GM19395 (cell line): ENCODE results near the gene KIF26A.

Source experiments
- ATAC-seq: cut with Tn5 transposase; IDR thresholded peaks from one replicate; pipeline ENCODE4 v1.9.1; 2021; ENCODE audit warnings: mild to moderate bottlenecking, moderate library complexity; ENCODE audit not compliant: unreplicated experiment

KIF26A gene

GRCh38 chr14:104101086-104101621 is 37.2 kb upstream of the KIF26A start:
- no peak for ATAC-seq

DNA sequence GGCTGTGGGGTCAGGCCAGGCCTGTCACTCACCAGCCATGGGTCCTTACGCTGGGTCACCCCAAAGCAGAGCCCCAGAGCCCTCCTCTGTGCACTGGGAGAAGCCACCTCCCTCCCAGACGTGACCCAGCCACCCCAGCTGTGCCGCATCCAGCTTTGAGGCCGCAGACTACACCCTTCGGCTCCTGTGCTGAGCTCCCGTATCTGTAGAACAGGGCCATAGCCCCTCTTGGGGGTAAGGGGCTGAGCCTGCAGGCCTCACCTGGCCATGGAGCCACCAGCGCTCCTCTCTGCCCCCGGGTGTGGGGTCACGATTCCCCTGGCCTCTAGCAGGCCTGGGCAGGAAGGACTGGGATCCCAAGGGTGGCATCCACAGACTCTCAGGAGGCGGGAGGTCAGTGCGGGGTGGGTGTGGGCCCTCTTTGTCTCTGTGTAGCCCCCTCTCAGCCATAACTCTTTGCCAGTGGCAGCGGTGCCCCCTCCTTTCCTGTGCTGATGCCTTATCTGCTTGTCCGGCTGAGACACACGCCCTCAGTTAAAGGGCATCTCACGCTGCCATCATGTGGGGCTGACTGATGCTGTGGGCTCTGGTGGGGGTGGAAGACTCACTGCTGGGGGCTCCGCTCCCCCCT is 36.6 kb upstream of the KIF26A start:
- no peak for ATAC-seq

DNA sequence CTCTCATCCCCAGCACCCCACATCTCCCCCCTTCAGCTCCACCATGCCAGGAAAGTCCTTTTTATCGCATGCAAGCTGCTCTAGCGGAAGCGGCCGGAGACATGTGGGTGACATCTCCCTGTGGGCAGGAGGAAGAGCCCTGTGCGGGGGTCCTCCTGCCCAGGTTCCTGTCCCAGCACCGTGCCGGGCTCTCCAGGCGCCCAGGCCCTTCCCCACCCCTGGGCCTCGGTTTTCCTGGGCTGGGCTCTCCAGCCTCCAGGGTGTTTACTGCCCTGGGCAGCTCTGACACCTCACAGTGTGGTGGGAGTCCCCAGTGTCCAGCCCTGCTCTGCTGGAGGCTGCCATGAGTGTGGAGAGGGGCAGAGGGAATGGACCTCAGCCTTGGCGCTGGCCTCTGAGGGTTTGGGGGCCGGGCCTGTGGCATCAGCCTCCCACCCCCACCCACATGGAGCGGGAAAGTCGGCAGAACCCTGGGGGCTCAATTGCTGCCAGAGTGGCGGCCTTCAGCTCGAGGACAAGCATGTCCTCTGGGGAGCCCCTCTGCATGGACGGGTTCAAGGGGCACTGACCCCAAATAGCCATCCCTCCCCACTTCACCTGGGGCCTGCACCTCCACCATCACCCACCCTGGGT is 36.0 kb upstream of the KIF26A start:
- ATAC-seq, result no peak

- no peak for ATAC-seq
These were observed 35.3 kb upstream of the KIF26A start for GRCh38 chr14:104103061-104103445.

- no peak for ATAC-seq
These were observed 34.8 kb upstream of the KIF26A start for GRCh38 chr14:104103446-104104075.

DNA sequence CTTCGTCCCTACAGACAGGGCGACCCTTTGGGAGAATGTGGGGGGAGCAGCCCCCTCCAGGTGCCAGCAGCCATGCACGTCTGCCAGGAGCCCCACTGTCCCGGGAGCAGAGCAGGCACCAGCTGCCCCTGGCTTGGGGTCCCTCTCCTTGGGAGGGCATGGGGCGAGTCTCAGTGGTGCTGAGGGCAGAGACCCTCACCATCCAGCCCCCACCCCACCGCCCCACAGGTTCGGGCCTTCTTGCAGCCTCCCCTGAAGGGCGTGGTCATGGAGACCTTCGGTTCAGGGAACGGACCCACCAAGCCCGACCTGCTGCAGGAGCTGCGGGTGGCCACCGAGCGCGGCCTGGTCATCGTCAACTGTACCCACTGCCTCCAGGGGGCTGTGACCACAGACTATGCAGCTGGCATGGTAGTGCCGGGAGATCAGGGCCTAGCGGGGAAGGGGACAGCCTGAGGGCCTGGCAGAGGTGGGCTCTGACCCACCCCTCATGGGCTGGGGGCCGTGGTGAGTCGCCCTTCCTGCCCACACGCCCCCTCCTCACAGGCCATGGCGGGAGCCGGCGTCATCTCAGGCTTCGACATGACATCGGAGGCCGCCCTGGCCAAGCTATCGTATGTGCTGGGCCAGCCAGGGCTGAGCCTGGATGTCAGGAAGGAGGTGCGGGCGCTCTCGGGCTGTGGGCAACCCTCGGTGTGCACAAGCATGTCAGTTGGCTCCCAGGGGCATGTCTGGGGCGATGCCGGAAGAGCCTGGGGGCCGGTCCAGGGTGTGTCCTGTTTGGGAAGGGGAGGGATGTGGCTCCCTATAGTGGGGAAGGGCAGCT is 34.1 kb upstream of the KIF26A start:
- no peak for ATAC-seq

DNA sequence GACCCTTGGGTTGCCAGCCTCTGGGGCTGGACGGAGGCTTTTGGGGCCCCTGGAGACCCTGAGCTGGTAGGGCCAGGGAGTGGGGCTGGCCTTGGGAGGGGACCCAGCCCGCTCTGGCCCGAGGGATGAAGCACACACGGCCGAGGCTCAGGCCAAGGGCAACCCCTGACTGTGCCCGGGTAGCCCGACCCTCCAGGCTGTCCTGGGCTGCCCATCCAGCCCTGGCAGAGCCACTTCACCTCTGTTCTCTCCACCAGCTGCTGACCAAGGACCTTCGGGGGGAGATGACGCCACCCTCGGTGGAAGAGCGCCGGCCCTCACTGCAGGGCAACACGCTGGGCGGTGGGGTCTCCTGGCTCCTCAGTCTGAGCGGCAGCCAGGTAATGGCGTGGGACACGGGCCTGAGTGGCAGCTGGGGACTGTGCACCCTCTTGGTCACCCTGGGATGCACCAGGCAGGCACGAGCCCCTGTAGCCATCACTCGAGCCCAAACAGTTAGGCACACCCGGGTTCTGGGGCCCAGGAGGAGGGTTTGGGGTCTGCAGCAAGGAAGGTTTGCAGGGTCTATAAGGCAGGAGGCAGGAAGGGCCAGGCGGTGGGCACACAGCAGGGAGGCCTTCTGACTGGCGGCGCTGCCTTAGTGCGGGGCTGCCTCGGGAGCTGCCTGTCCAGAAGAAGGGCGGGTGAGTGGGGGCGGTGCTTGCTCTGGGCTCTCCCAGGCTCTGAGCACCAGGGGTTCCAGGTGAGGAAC is 33.1 kb upstream of the KIF26A start:
- ATAC-seq, result no peak

GRCh38 chr14:104105822-104106470 is 32.4 kb upstream of the KIF26A start:
- no peak for ATAC-seq

- ATAC-seq, result no peak
These were observed 31.9 kb upstream of the KIF26A start for GRCh38 chr14:104106471-104106991.

DNA sequence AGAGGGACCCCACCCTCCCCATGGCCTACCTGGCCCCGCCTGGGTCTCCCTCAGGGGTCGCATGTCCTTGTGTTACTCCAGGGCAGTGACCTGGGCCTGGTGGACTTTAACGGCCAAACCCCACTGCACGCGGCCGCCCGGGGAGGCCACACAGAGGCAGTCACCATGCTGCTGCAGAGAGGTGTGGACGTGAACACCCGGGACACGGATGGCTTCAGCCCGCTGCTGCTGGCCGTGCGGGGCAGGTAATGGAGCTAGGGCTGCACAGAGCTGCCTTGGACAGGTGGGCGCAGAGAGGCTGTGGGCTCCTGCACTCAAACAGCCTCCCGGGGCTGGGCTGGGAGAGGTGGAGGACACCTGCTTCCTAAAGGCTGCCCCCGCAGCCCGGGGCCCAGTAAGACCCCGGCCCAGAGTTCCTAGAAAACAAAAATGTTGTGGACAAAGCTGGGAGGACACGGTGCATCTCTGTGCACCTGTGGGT is 31.2 kb upstream of the KIF26A start:
- ATAC-seq, result no peak

DNA sequence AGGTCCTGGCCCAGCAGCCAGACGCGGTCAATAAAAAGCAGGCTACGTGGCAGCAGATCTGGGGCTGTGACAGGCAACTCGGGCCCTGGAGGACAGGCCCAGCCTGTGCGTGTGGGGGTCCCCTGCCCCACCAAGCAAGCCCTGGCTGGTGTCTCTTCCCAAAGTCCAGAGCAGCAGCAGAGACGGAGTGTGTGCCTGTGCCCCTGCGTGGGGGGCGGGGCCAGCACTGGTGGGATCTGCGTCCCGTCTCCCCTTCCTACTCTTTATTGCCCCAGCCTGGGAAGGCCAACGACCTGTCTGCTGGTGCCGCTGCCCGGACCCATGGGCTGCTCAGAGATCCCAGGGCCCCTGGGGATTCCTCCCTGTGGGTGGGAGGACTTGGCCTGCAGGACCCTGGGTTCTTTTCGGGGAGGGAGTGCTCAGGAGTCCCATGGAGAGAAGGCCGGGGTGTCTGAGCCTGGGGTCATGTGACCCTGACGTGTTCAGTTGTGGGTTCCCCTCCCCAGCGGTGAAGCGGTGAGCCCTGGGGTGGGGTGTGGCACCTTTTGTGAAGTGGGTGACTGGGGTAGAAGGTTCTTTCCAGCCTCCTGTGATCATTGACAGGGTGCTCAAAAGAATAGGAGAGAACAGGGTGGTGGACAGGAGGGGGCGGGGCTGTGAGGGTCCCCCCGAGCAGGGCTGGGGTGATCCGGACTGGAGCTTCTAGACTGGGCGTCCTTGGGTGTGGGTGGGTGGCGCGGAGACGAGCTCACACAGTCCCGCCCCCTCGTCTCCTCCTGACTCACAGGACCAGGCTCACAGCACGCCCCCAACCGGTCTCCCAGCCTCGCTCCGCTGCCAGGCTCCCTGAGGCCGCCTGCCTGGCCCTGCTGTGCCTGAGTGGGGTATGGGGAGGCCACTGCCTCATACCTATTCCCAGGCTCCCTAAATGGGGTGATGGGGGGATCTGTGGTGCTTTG is 30.5 kb upstream of the KIF26A start:
- no peak for ATAC-seq

DNA sequence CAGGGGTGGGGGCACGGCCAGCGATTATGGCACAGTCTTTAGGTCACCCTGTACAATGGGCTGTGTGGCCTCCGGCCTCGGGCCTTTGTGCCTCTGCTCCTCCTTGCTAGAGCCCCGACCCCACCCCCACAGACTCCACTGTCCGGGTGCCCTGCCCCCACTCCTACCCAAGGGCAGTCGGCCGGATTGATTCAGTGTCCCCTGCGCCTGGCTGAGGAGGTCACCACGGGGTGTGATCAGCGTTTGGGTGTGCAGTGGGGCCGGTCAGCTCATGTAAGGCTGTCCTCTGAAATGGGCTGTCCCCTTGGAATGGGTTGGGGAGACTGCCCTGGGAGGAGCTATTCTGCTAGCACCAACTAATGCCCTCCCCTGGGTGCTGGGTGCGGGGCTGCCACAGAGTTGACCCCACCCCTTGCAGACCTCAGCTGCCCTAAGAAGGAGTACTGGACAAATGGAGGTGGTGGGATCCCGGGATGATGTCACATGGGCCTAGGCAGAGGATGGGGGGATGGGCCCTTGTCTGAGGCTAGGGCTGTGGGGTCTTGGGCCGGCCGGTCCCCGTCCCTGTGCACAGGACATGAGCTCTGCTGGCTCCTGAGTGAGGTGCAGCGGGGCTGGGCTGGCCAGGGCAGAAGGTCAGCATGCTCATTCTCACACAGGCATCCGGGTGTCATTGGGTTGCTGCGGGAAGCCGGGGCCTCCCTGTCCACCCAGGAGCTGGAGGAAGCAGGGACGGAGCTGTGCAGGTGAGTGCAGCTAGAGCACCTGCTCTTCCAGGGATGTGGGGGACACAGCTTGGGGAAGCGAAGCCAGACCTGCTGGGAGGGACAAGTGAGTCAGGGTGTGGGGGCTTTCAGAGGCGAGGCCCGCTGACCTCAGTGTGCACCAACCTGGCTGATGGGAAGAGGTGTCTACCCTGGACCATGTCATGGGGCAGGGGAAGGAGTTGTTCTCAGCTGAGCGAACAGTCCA is 29.5 kb upstream of the KIF26A start:
- no peak for ATAC-seq

GRCh38 chr14:104109731-104110361 is 28.5 kb upstream of the KIF26A start:
- ATAC-seq, result no peak

DNA sequence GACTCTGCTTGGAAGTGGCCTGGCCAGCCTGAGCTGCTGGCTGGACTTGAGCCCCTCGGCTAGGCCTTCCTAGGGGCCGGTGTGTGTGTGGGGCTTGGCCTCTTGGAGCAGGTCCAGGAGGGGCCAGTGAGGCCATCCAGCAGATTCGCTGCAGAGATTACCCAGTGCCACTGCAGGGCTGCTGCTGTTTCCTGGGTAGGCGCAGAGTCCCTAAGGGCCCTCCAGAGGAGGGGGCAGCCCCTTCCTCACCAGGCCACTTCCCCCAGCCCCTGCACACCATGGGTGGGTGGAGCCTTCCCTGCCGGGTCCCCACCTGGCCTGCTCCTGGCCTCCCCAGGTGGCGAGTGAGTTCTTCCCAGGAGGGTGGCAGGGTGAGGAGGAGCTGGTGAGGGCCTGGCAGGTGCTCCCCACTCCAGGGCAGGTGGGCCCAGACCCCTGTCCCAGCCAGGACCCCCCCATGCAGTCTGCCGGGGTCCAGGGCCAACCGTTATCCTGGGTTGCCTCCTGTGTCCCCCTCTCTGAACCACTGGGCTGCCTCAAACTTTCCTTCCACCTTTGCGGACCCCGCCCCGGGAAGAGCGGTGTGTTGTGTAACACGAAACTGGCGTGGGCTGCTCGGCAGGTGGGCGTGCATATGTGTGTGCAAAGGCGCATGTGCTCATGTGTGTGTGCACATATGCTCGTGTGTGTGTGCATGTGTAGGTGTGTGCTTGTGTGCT is 27.7 kb upstream of the KIF26A start:
- ATAC-seq, result no peak

GRCh38 chr14:104111301-104112112 is 26.9 kb upstream of the KIF26A start:
- ATAC-seq, result no peak

- no peak for ATAC-seq
These were observed 26.3 kb upstream of the KIF26A start for GRCh38 chr14:104112113-104112505.
